Measurements from ENCODE around the gene FTO. TPM values are rescaled to one million over a fixed set of nuclear protein-coding genes. Genes with fewer than 3 reads are reported as not detected.

FTO gene
- total RNA-seq, 4 donors from 2014 or later = 70.9 to 89.7 (median 86.8) TPM

DNA sequence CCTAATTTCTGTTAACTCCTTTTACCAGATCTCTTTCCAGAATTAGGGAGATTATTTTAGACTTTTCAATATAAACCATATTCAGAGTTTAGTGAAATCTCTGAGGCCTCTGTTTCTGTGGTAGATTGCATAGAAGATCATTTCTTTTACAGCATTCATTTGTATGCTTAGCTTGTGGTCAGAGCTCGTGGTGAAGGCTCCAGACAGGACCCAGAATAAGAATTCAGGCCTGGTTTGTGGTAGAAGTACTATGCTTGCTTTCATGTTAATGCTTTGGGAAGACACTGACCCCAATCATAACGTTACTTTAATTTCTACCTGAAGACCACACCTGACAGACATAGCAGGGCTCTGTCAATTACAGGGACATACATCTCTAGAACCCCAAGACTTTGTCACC is 258.1 kb downstream of the FTO start:
- DNase-seq (ENCODE audit: low spot score) = no peak
- TF ChIP-seq, protein P1, sequence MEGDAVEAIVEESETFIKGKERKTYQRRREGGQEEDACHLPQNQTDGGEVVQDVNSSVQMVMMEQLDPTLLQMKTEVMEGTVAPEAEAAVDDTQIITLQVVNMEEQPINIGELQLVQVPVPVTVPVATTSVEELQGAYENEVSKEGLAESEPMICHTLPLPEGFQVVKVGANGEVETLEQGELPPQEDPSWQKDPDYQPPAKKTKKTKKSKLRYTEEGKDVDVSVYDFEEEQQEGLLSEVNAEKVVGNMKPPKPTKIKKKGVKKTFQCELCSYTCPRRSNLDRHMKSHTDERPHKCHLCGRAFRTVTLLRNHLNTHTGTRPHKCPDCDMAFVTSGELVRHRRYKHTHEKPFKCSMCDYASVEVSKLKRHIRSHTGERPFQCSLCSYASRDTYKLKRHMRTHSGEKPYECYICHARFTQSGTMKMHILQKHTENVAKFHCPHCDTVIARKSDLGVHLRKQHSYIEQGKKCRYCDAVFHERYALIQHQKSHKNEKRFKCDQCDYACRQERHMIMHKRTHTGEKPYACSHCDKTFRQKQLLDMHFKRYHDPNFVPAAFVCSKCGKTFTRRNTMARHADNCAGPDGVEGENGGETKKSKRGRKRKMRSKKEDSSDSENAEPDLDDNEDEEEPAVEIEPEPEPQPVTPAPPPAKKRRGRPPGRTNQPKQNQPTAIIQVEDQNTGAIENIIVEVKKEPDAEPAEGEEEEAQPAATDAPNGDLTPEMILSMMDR (IDR thresholded peaks at IDR 0.05) = no peak
- no peak for ATAC-seq (ENCODE audit: low FRiP score)

DNA sequence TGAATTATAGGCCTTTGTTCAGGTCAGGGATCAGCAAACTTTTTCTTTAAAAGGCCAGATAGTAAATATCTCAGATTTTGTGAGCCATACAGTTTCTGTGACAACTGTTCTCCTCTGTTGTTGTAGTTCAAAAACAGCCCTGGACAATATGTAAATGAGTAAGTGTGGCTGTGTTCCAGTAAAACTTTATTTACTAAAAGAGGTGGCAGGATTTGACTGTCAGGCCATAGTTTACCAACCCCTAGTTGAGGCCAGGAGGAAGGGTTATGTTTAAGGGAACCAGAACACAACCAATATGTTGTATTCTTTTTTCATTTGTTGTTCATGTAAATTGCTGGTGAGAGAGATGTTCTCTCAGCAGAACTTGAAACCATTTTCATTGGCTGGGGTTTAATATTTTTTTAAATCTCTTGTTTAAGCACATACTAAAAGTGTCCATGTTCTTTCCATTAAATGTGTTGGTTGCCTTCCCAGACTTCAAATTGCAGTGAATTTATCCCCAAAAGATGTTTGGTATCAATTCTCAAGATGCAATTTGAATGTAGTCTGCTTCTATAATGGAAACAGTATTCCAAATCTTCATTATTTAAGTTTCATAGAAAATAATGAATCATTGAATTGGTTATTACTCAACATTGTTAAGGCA is 260.3 kb downstream of the FTO start:
- no peak for DNase-seq (ENCODE audit: low spot score)
- no peak for ATAC-seq (ENCODE audit: low FRiP score)
- TF ChIP-seq, protein P1 (IDR thresholded peaks at IDR 0.05) = no peak

DNA sequence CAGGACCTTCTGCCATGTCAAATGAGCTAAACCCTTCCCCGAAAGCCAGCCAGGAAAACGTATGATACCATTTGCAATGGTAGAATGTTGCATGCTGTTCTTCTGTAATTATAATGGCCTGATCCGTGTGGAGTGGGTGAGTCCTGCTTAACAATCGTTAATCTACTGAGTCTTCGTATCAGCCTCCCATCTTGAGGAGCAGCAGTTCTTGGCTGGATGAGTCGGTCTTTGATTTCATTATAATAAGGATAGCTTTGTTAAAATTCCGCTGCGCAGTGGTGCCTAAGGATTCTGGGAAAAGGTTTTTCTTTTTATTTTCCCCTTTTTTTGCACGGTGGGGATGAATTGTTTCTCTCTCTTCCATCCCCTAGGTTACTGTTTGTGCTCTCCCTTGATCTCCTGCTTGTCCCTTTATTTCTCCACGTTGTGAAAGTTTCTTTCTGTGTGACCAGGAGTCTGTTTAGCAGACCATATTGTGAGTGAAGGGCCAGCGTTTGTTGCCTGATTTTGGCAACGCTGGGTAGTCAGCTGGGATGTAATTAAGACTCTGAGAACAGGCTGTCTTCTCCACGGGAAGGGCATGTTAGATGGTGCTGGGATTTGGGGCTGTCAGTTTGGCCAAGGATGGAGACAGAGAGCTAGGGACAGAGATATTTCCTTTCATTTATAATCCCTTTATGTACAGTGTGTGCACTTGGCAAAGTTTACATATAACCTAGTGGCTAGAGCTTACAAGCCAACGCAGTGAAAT is 263.0 kb downstream of the FTO start:
- TF ChIP-seq, protein P1 (IDR thresholded peaks at IDR 0.05) = no peak
- ATAC-seq (ENCODE audit: low FRiP score) = no peak
- DNase-seq (ENCODE audit: low spot score) = no peak

- DNase-seq (ENCODE audit: low spot score) = no peak
- no peak for ATAC-seq (ENCODE audit: low FRiP score)
- TF ChIP-seq, protein P1 (IDR thresholded peaks at IDR 0.05) = no peak
Measured at GRCh38 chr16:53967572-53967971, 263.6 kb downstream of the FTO start.

GRCh38 chr16:53968454-53968853 is 264.5 kb downstream of the FTO start:
- TF ChIP-seq, protein P1 (IDR thresholded peaks at IDR 0.05) = no peak
- DNase-seq (ENCODE audit: low spot score) (no peak), ATAC-seq (ENCODE audit: low FRiP score) (no peak)

DNA sequence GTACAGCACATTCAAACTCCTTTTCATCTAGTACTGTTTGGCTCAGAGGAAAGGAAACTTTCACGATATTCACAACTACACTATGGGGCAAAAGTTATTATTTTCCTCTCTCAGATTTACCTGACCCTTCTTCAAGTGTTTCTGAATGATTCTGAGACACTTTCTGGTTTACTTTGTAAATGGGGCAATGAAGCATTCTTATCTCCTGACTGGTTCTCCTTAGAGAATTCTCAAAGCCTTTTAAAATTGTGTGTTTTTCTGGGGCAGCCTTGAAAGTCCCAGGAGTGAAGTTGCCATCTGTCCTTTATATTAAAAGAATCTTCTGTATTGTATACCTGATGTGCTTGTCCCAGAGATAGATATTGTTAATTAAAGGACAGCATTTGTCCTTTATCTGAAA is 264.9 kb downstream of the FTO start:
- no peak for DNase-seq (ENCODE audit: low spot score)
- TF ChIP-seq, protein P1 (IDR thresholded peaks at IDR 0.05) = no peak
- ATAC-seq (ENCODE audit: low FRiP score) = no peak

DNA sequence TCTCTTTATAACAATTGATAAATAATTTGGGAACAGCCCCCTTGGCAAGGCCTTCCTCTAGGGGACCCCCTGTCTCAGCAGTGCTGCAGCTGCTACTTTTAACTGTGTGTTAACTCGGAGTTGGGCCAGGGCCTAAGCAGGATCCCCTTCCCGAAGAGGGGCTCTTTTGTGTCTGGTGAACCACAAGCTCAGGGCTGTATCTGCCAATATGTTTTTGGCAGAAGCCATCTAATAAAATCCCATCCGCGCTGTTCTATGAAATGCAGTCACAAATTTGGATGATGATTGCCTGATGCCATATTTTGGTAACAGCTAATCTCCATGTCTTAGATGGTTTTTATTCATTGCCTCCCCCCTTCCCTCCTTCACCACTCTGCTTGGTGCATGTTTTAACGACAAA is 267.7 kb downstream of the FTO start:
- no peak for DNase-seq (ENCODE audit: low spot score)
- ATAC-seq (ENCODE audit: low FRiP score) = no peak
- TF ChIP-seq, protein P1 (IDR thresholded peaks at IDR 0.05) = no peak

All from omental fat pad (tissue), 4 donors.